ENCODE results near the gene LITAFD. TPM values are rescaled to one million over a fixed set of nuclear protein-coding genes. Genes with fewer than 3 reads are reported as not detected.

Gene LITAFD
- total RNA-seq, 4 donors from 2014 or later = not detected

DNA sequence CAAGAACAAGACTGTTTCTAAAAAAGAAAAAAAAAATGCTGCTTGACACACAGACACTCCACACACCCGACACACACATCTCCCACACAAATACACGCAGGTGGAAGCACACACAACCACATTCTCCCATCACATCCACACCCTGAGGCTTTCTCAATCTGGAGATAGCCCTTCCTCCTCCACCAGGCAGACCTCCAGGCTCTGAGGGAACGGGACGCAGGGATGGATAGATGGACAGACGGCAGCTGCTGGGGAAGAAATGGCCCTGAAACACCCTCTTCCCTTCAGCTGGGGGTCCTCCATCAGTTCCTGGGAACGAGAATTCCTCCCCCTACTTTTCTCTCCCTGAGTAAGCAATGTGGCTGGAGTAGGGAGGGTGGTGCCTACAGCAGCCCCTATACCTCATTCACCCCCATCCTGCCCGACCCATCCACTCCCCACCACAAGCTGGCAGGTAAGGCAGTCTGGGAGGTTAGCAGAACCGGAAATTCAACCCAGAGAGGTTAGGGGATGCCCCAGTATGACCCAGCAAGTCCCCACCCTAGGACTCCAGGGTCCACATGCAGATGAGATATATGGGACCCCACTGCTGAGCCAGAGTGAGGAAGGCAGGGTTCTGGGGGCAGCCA, 4.1 kb upstream of the LITAFD start:
- Histone ChIP-seq H3K4me1 (no peaks in the 10 kb centered on the region), H3K36me3 (no peaks in the 10 kb centered on the region), H3K27ac (no peak overlapping the region), H3K27me3 (no peaks in the 10 kb centered on the region), H3K9me3 (no peaks in the 10 kb centered on the region), H3K4me3 (no peak overlapping the region)
- intact Hi-C loops (cut with DNase I; ENCODE audit: low total_unique reads) = no loop called here
- TF ChIP-seq, protein P1, sequence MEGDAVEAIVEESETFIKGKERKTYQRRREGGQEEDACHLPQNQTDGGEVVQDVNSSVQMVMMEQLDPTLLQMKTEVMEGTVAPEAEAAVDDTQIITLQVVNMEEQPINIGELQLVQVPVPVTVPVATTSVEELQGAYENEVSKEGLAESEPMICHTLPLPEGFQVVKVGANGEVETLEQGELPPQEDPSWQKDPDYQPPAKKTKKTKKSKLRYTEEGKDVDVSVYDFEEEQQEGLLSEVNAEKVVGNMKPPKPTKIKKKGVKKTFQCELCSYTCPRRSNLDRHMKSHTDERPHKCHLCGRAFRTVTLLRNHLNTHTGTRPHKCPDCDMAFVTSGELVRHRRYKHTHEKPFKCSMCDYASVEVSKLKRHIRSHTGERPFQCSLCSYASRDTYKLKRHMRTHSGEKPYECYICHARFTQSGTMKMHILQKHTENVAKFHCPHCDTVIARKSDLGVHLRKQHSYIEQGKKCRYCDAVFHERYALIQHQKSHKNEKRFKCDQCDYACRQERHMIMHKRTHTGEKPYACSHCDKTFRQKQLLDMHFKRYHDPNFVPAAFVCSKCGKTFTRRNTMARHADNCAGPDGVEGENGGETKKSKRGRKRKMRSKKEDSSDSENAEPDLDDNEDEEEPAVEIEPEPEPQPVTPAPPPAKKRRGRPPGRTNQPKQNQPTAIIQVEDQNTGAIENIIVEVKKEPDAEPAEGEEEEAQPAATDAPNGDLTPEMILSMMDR (IDR thresholded peaks at IDR 0.05) = no peak
- TF ChIP-seq POLR2A (IDR thresholded peaks at IDR 0.05) = no peak
- DNase-seq = no peak

DNA sequence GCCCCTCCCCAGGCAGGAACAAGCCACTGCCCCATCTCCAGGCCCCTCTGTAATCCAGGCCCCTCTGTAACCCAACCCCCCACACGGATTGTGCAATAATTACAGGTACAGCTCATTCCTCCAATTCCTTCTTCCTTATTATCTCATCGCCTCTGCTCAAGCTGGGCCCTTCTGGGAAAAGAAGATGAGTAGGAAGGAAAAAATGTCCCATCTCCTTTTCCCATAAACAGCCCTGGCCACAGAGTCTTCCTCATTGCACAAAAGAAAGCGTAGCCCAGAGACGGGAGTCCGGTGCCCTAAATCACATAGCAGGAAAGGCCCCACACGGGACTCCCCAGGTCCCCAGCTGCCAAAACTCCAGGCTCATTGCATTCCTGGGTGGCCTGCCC, 3.6 kb upstream of the LITAFD start:
- Histone ChIP-seq H3K27me3 (no peaks in the 10 kb centered on the region), H3K4me1 (no peaks in the 10 kb centered on the region), H3K4me3 (no peak overlapping the region), H3K27ac (no peak overlapping the region), H3K9me3 (no peaks in the 10 kb centered on the region), H3K36me3 (no peaks in the 10 kb centered on the region)
- intact Hi-C loops (cut with DNase I; ENCODE audit: low total_unique reads) = no loop called here
- DNase-seq = no peak
- TF ChIP-seq, protein P1 (IDR thresholded peaks at IDR 0.05) = no peak
- TF ChIP-seq POLR2A (IDR thresholded peaks at IDR 0.05) = no peak

DNA sequence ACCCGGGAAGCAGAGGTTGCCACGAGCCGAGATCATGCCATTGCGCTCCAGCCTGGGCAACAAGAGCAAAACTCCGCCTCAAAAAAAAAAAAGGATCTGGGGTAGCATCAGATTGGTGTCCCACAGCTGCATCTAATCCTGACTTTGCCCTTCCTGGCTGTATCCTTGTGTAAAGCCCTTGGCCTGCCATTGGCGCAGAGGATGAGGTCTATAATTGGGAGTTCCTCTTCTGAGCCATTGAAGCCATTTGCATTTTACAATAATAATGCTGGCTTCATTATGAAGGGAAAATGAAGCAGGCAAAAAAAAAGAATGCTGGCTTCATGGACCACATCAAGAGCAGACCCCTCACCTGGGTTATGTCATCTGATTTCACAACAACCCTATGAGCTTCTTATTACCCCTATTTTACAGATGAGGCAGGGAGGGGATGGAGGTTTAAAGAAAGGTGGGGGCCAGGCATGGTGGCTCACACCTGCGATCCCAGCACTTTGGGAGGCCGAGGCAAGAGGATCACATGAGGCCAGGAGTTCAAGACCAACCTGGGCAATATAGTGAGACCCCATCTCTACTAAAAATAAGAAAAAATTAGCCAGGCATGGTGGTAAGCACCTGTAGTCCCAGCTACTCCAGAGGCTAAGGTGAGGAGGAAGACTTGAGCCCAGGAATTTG, 1.2 kb upstream of the LITAFD start:
- Histone ChIP-seq H3K36me3 (no peaks in the 10 kb centered on the region), H3K4me1 (no peaks in the 10 kb centered on the region), H3K27me3 (no peaks in the 10 kb centered on the region), H3K27ac (no peak overlapping the region), H3K9me3 (no peaks in the 10 kb centered on the region), H3K4me3 (no peak overlapping the region)
- DNase-seq = no peak
- intact Hi-C loops (cut with DNase I; ENCODE audit: low total_unique reads) = loop anchor here (10.0 kb wide), 2 partner anchors 226 to 316 kb away; no protein-coding TSS in a partner anchor
- TF ChIP-seq POLR2A (IDR thresholded peaks at IDR 0.05) = no peak
- TF ChIP-seq, protein P1 (IDR thresholded peaks at IDR 0.05) = no peak

DNA sequence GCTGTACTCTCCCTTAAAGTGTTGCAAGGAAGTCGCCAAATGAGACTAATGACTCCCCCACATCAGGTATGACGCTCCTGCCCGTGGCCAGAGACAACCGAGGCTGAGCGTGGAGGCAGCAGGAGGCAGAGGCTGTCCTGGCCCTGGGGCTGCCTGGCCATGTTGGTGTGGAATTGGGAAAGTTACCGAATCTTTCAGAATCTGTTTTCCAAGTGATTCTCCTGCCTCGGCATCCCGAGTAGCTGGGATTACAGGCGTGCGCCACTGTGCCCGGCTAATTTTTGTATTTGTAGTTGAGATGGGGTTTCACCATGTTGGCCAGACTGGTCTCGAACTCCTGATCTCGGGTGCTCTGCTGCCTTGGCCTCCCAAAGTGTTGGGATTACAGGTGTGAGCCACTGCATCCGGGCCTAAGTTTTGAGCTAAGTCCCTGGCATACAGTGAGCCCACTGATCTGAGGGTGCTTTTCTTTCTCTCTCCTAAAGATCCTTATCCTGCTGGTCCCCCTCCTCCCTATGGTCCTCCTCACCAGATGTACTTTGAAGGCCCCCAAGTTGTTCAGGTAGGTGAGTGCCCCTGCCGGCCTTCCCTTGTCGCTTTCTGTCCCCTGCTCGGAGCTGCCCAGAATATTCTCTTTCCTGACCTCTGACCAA, 700 bp downstream of the LITAFD start:
- intact Hi-C loops (cut with DNase I; ENCODE audit: low total_unique reads) = loop anchor here (10.0 kb wide), 2 partner anchors 228 to 318 kb away; no protein-coding TSS in a partner anchor
- H3K27me3 ChIP-seq = no peaks in the 10 kb centered on the region

More for the DNA sequence above, 700 bp downstream of the LITAFD start:
- no peak for DNase-seq
- Histone ChIP-seq H3K9me3 (no peaks in the 10 kb centered on the region), H3K36me3 (no peaks in the 10 kb centered on the region), H3K4me1 (no peaks in the 10 kb centered on the region), H3K4me3 (no peak overlapping the region), H3K27ac (no peak overlapping the region)
- TF ChIP-seq POLR2A (IDR thresholded peaks at IDR 0.05) = no peak
- TF ChIP-seq, protein P1 (IDR thresholded peaks at IDR 0.05) = no peak

Measured in uterus (tissue), 4 donors.